RWPE2 (cell line): ENCODE results near the gene COX6A2.
A peak's percentile ranks its signal among the peaks of the same experiment; 100 is the strongest.

Experiments
- ATAC-seq: fragments of 200-7000 bp; cut with Tn5 transposase; 3 replicates; pipeline ENCODE4 v1.9.1; 2021; ENCODE audit warnings: low read depth
- DNase-seq: peaks from one replicate; pipeline ENCODE4 v3.0.0-alpha.2; 2020; ENCODE audit warnings: low spot score
- H3K27ac ChIP-seq: fragments of 450-650 bp; 2 replicates; pipeline ENCODE4 v1.5.1; 2017; ENCODE audit warnings: mild to moderate bottlenecking; ENCODE audit not compliant: poor library complexity, severe bottlenecking
- H3K27me3 ChIP-seq: fragments of 250-450 bp; sonication (Bioruptor Pico); 2 replicates; pipeline ENCODE4 v1.5.1; 2021; ENCODE audit warnings: mild to moderate bottlenecking, moderate library complexity; ENCODE audit not compliant: insufficient read depth, poor library complexity, severe bottlenecking
- H3K36me3 ChIP-seq: fragments of 250-450 bp; sonication (Bioruptor Pico); 2 replicates; pipeline ENCODE4 v1.5.1; 2020; ENCODE audit warnings: low read depth, mild to moderate bottlenecking, moderate library complexity
- H3K4me1 ChIP-seq: fragments of 250-450 bp; sonication (Bioruptor Pico); 2 replicates; pipeline ENCODE4 v1.5.1; 2021; ENCODE audit warnings: mild to moderate bottlenecking, moderate library complexity; ENCODE audit not compliant: insufficient read depth, poor library complexity, severe bottlenecking
- H3K4me3 ChIP-seq: fragments of 250-450 bp; sonication (Bioruptor Pico); 2 replicates; pipeline ENCODE4 v1.5.1; 2021; ENCODE audit warnings: mild to moderate bottlenecking, moderate library complexity; ENCODE audit not compliant: severe bottlenecking
- H3K9me3 ChIP-seq: fragments of 250-450 bp; sonication (Bioruptor Pico); 2 replicates; pipeline ENCODE4 v1.5.1; 2021; ENCODE audit warnings: mild to moderate bottlenecking, moderate library complexity; ENCODE audit not compliant: severe bottlenecking
- CTCF ChIP-seq: fragments of 450-650 bp; IDR thresholded peaks from one replicate; pipeline ENCODE4 v1.5.1; 2017; ENCODE audit warnings: mild to moderate bottlenecking, moderate library complexity; ENCODE audit not compliant: poor library complexity, severe bottlenecking

The COX6A2 gene

GRCh38 chr16:31404353-31405064 lies 23.7 kb downstream of the COX6A2 start:
- Histone ChIP-seq H3K36me3 (no peaks in the 10 kb centered on the region), H3K9me3 (no peaks in the 10 kb centered on the region), H3K27ac (no peak overlapping the region), H3K4me1 (peaks cover 6% of the 10 kb centered on the region), H3K4me3 (no peak overlapping the region), H3K27me3 (no peaks in the 10 kb centered on the region)
- DNase-seq (no peak), ATAC-seq (no peak)
- TF ChIP-seq CTCF: no peak

DNA sequence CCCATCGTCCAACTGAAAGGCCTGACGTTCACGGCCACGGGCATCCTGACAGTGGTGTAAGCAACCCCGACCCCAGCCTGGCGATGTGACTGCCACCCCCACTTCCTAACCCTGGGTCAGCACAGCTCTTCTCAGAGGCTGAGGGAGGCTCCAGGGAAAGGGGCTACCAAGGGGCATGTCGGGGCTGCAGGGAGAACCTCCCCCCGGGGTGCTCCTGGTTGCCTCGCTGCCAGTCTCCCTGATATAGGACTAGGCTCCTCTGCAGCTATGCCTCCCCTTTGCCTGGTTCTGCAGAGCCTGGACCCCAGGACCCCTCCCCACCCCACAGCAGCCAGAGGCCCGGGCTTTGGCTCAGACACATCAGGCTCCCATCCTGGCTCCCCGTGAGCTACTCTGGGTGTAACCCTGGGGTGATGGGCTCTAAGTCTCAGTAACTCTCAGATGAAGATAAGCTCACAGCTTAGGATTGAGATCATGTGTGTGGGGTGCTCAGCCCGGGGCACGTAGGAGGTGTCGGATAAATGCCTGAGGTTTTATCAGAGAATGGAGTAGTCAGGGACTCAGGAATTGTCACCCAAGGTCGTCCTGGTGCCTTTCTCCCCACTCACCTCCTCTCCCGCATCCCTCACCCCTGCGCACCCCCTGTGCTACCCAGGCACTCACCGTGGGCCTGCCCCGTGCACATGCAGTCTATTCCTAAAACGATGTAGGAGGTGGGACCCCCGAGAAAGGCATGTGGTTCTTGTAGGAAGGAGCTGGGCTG lies 24.4 kb downstream of the COX6A2 start:
- TF ChIP-seq CTCF: no peak

GRCh38 chr16:31402687-31403086 lies 25.5 kb downstream of the COX6A2 start:
- no peak overlapping the region for H3K27ac ChIP-seq
- ATAC-seq (peak; percentile 68), DNase-seq (no peak)
- peaks cover 6% of the 10 kb centered on the region for H3K4me1 ChIP-seq
- H3K4me3 ChIP-seq: no peak overlapping the region
- H3K36me3 ChIP-seq: no peaks in the 10 kb centered on the region
- H3K9me3 ChIP-seq: no peaks in the 10 kb centered on the region
- TF ChIP-seq CTCF: no peak
- no peaks in the 10 kb centered on the region for H3K27me3 ChIP-seq

More for the DNA sequence above, 24.4 kb downstream of the COX6A2 start:
- H3K27me3 ChIP-seq: no peaks in the 10 kb centered on the region
- H3K36me3 ChIP-seq: no peaks in the 10 kb centered on the region
- H3K4me1 ChIP-seq: peaks cover 6% of the 10 kb centered on the region
- H3K4me3 ChIP-seq: no peak overlapping the region
- H3K9me3 ChIP-seq: no peaks in the 10 kb centered on the region
- no peak overlapping the region for H3K27ac ChIP-seq
- ATAC-seq: no peak
- DNase-seq: no peak

GRCh38 chr16:31401436-31401835 lies 26.7 kb downstream of the COX6A2 start:
- DNase-seq: no peak
- no peaks in the 10 kb centered on the region for H3K36me3 ChIP-seq
- no peak for ATAC-seq
- H3K9me3 ChIP-seq: no peaks in the 10 kb centered on the region
- H3K27ac ChIP-seq: no peak overlapping the region
- peaks cover 6% of the 10 kb centered on the region for H3K4me1 ChIP-seq
- no peak overlapping the region for H3K4me3 ChIP-seq
- no peak for TF ChIP-seq CTCF
- H3K27me3 ChIP-seq: no peaks in the 10 kb centered on the region

DNA sequence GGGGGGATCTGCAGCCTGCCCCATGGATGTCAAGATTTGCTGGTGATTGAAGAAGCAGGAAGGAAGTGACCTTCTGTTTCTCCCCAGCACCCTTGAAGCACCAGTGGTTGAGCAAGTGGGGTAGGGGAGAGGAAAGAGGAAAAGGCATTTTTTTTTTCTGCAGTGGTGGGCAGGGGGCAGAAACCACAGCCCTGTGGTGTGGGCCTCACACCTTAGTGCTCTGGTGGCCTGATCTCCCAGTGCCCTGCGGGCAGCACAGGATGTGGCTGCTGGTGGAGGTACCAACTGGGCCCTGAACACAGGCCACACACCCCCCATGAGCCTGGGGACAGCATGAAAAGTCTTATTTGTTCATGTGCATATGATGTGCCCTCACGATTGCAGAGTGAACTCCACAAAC lies 28.0 kb downstream of the COX6A2 start:
- ATAC-seq (no peak), DNase-seq (no peak)
- no peak for TF ChIP-seq CTCF

More for the DNA sequence above, 28.0 kb downstream of the COX6A2 start:
- Histone ChIP-seq H3K4me1 (peaks cover 6% of the 10 kb centered on the region), H3K9me3 (no peaks in the 10 kb centered on the region), H3K36me3 (no peaks in the 10 kb centered on the region), H3K27me3 (no peaks in the 10 kb centered on the region), H3K27ac (no peak overlapping the region), H3K4me3 (no peak overlapping the region)
